CMK (cell line): ENCODE measurements around the gene GMDS.

Source experiments
- DNase-seq: peaks from one replicate; pipeline ENCODE4 v3.0.0-alpha.2; 2010; ENCODE audit warnings: low read depth

The GMDS gene

DNA sequence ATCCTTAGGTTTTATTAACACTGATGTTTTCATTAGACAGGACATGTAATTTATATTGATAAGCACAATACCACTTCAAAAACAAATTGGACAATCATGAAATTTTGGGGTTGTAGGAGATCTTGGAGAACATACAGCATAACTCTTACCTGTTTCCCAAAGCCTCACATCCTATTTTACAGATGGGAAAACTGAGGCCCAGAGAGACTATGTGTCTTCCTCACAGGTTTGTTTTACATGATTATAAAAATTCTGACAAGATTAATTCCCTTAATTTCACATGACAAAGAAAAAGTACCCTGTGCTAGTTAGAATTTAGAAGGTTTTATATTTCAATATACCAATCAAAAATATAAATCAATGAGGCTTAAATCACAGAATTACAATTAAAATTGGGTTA is 145.5 kb downstream of the GMDS start:
- no peak for DNase-seq

DNA sequence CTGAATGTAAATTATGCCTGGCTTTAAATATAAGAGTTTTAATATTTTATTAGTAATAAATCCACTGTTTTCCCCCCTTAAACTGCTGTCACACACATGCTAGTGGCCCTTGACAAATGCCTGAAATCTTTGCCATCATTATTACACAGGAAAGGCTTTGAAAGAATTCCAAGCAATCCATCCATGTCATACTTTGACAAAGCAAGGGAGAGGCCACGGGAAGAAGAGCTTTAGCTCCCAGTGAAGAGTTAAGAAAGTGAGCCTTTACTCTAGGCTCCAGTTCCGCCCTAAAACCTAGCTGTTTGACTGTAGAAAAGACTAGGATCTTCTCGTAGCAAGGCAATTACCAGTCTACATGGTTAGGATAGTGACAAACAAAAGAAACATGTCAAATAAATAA is 147.9 kb downstream of the GMDS start:
- no peak for DNase-seq

DNA sequence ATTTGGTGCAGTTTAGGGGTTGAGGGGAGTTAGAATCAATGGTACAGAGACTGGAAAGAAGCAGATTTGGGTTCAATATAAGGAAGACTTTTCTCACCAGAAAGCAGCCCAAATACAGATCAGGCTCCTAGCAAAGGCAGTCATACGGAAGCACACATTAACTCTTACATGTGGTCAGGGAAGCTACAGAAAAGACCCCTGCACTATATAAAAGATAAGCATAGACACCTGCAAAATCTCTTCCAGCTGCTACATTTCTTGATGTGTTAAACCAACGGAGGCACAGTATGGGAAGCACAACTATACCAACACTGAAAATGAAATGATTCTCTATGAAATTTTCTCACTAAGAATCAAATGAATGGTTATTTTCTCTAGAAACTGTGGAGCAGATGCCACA is 150.8 kb downstream of the GMDS start:
- DNase-seq, result no peak

- no peak for DNase-seq
Observed at GRCh38 chr6:2086326-2086965, 159.0 kb downstream of the GMDS start.

GRCh38 chr6:2085657-2086056 is 159.7 kb downstream of the GMDS start:
- no peak for DNase-seq

DNA sequence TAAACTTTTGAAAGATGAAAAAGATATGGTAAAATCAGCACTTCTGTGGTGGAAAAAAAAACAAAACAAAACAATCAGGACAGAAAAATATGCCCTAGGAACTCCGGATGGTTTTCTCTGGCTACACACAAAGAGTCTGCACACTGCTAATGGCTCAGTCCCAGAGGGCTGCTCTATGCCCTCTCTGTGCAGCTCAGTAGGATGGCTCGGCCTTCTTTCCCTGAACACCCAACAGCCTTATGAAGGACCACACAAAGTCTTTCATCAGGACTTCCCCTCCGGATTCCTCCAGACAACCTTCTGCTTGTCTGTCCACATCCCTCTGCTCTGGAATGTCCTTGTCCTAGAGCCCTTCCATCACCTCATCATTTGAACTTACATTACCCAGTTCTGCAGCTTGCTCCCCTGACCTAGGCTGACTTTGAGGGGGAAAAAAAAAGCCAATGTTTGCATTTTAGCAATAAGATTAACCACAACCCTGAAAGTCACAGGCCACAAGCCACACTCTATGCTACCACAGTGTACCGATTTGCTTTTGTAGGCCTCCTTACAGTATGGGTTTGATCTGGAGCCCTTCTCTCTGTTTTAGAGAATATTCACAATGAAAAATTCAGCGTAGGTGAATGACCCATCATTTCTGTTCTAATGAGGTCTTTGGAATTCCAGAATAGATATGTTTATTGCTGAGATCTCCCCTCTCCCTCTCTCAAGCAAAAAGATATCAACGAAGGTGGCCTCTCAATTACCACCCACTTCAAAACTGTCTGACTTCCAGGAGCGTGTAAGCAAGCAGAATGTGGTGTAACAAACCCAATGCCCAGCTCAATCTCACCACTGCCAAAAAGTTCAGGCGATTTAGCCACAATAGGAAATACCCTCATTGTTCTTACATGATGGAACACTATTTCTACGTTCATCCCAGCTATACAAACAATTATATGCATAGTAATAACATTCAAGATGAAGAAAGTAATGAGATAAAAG is 164.0 kb downstream of the GMDS start:
- no peak for DNase-seq

GRCh38 chr6:2078888-2079287 is 166.5 kb downstream of the GMDS start:
- no peak for DNase-seq

- DNase-seq, result no peak
Observed at GRCh38 chr6:2077826-2078225, 167.6 kb downstream of the GMDS start.

DNA sequence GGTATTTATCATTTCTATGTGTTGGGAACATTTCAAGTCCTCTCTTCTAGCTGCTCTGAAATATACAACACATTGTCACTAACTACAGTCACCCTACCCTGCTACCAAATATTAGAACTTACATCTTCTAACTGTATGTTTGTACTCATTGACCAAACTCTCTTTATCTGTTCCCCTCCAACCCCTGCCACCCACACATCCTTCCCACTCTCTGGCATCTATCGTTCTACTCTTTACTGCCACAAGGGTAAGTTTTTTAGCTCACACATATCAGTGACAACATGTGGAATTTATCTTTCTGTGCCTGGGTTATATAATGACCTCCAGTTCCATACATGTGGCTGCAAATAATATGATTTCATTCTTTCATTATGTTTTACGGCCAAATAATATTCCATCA is 171.9 kb downstream of the GMDS start:
- no peak for DNase-seq

DNA sequence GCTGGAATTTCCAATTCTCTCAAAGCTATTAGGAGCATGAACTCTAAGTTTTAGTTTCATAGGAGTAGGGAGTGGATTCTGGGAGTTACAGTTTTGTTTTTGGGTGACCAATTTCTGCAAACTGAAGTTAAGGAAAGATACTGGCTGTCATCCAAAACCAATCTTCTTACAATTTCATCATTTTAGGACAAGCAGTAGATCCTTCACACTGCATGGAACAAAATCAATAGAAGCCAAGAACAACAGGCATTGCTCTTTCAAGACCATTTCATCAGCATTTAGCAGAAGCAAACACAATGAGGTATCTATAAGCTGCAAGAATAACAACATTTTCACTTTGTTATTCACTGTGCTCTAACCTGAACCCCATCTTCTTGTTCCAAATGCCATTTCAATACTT is 173.0 kb downstream of the GMDS start:
- DNase-seq, result no peak

DNA sequence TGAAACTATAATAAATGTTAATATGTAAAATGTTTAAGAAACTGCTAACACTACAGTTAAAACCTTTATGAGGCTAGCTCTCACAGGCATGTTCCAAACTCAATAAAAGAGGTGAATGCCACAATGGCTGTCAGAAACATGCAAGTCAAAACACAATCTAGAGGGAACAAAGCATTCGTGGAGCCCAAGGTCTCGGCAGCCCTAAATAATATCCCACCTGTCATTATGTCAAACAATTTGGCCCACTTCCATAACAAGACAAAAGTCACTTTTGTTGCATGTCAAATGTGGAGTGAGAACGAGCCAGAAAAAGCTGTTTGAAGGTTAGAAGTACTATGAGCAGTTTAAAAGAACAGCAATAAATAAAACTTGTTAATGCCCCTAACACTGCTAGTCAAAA is 181.9 kb downstream of the GMDS start:
- no peak for DNase-seq

DNA sequence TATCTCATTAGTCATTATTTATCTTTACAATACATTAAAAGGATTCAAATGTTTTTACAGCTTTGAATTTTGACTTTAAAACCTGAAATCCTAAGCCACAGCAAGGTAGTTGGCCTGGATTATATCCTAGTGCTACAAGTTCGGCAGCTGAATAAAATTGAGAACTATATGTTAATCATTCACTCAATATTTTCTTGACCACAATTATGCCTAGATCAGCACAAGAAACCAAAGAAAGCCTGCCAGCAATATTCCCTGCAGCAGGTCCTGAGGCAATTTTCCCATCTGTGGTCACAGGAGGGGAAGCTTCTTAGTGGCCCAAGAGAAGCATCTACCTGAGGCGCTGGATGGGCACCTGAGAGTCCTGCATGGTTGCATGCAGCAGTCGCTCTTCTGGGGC is 183.5 kb downstream of the GMDS start:
- DNase-seq, result no peak

DNA sequence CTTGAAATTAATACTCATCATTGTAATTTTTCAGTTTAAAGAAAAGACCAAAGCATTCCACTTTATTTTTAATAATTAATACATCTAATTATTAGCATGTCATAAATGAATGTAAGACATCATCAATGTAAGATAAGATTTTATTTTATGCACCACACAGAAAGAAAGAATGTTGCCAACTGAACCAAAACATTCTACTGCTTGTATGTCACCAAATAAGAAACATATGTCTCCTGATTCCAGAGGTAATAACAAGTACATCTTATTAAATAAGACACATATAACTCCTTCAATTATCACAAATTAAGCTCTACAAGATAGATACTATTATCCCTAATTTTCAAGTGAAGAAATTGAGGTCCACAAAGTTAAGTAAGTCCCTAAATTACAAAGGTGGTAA is 189.5 kb downstream of the GMDS start:
- no peak for DNase-seq

- DNase-seq, result no peak
Observed at GRCh38 chr6:2055143-2055542, 190.3 kb downstream of the GMDS start.

DNA sequence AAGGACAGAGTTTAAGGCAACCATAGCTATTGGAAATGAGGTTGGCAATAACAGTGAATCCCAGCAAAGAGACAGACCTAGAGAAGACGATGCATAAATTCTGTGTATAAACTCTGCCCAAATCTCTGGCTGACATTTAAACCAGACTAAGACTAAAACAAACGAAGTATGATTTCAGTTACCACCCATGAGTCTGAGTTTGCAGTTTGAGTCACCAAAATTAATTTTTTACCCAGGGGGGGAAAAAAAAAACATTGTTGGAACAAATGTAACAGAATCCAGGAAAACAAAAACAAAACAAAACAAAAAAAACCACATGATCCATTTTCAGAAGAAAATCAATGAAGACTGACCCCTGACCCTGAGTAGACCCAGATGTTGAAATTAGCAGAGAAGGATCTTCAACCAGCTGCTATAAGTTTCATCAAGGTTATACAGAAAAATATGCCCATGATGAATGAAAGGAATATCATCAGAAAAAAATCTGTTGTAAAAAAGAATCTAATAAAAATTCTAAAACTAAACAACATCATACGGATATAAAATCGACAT is 190.8 kb downstream of the GMDS start:
- no peak for DNase-seq

- DNase-seq, result no peak
Observed at GRCh38 chr6:2053691-2054090, 191.7 kb downstream of the GMDS start.

GRCh38 chr6:2047855-2048254 is 197.6 kb downstream of the GMDS start:
- DNase-seq, result no peak

- DNase-seq, result no peak
Observed at GRCh38 chr6:2044192-2044591, 201.2 kb downstream of the GMDS start.

- no peak for DNase-seq
Observed at GRCh38 chr6:2042956-2043648, 202.3 kb downstream of the GMDS start.

DNA sequence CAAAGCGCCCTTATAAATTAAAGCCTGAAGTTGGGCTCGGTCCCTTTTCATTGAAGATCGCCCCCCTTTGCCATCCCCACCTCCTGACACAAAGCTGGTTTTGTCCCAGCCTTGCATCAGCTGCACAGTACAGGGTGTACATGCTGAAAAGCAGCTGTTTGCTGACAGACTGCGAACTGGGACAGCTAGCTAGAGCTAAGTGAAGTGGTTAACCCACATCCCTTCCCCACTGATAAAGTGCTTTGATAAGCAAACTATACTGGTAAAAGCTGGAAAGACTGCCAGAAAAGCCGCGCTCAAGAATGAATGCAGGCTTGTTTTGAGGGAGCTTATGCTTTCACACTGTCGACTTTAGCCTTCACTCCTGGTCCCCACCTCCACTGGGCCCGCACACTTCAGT is 207.3 kb downstream of the GMDS start:
- DNase-seq, result no peak

DNA sequence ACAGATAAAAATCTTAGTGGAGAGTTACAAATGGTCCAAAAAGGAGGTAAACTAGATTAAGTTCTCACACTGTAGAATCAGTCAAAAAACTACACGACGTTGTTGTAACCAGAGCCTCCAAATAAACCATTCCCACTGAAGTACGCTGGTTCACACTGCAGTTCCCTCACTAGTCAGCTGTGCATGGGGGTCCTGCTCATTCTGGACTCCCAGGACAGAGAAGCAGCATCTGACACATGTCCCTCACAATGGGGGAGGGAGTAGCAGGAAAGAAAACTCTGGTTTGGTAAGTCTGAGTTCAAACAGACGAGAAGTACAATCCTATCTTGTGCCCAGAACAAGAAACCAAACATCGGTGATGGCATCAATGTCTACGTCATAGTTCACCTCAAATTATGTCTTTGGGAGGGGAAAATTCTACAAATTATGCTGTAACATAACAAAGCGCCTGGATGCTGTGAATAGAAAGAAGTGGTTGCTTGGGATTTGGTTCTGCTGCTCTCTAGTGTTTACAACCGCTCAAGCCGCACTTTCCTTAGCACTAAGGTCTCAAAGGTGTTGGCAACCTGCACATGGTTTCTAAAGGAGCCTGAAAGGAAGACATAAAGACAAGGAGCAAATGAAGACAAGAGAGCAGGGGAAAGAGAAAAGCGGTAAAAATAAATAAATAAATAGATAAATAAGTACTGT is 208.0 kb downstream of the GMDS start:
- DNase-seq, result no peak

DNA sequence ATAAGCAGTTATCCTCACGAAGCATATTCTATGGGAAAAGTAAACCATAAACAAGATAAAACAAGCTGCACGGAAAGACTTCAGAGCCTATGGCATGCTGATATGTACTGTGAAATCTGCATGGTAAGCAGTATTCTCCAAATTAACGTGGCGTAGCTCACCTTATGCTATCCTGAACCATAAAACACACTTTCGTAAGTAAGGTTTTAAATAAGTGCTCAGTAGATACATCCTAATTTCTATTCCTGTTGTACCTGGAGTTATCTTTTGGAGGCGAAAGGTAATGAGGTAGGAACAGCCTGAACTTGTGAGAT is 208.7 kb downstream of the GMDS start:
- no peak for DNase-seq
